Neural cell (in vitro differentiated cells): ENCODE measurements around the gene DCX. TPM values are rescaled to one million over a fixed set of nuclear protein-coding genes. Genes with fewer than 3 reads are reported as not detected.

Source experiments
- H2AFZ ChIP-seq: fragments of 200-600, 300-800 bp; sonication (generic), shearing (Covaris generic); 2 replicates; pipeline ENCODE4 v1.6.0; 2014; ENCODE audit warnings: low read depth, mild to moderate bottlenecking, antibody characterized with exemption, low read length, moderate library complexity
- H3F3A ChIP-seq: fragments of 200-600 bp; shearing (Covaris generic); 2 replicates; pipeline ENCODE4 v1.6.1; 2016; ENCODE audit warnings: mild to moderate bottlenecking, moderate library complexity, mixed read lengths, antibody characterized with exemption, low read length; ENCODE audit not compliant: insufficient read depth, poor library complexity, severe bottlenecking
- H3K27ac ChIP-seq: fragments of 200-600, 300-800 bp; sonication (generic), shearing (Covaris generic); 2 replicates; pipeline ENCODE4 v1.5.1; 2014; ENCODE audit warnings: mild to moderate bottlenecking, low read length, moderate library complexity
- H3K27me3 ChIP-seq: fragments of 300-800, 200-600 bp; sonication (generic), shearing (Covaris generic); 2 replicates; pipeline ENCODE4 v1.6.0; 2014; ENCODE audit warnings: mild to moderate bottlenecking, low read depth, low read length, moderate library complexity; ENCODE audit not compliant: insufficient read depth
- H3K36me3 ChIP-seq: fragments of 300-800, 200-600 bp; sonication (generic), shearing (Covaris generic); 2 replicates; pipeline ENCODE4 v1.5.1; 2014; ENCODE audit warnings: mild to moderate bottlenecking, antibody characterized with exemption, low read length, moderate library complexity; ENCODE audit not compliant: insufficient read depth
- H3K4me2 ChIP-seq: fragments of 300-800, 200-600 bp; sonication (generic), shearing (Covaris generic); 2 replicates; pipeline ENCODE4 v1.6.0; 2014; ENCODE audit warnings: mild to moderate bottlenecking, low read length
- H3K4me3 ChIP-seq: fragments of 300-800, 200-600 bp; sonication (generic), shearing (Covaris generic); 2 replicates; pipeline ENCODE4 v1.5.1; 2014; ENCODE audit warnings: mild to moderate bottlenecking, low read length, moderate library complexity
- H3K79me2 ChIP-seq: fragments of 200-600 bp; shearing (Covaris generic); replicated peaks from 2 replicates; pipeline ENCODE4 v1.6.0; 2014; ENCODE audit warnings: mild to moderate bottlenecking, low read length, moderate library complexity; ENCODE audit not compliant: insufficient read depth
- H3K9ac ChIP-seq: fragments of 300-800, 200-600 bp; sonication (generic), shearing (Covaris generic); 2 replicates; pipeline ENCODE4 v1.6.1; 2016; ENCODE audit warnings: mild to moderate bottlenecking, low read length, mixed read lengths
- H3K9me2 ChIP-seq: fragments of 200-600 bp; shearing (Covaris generic); 2 replicates; pipeline ENCODE4 v1.6.1; 2016; ENCODE audit warnings: mild to moderate bottlenecking, low read length, mixed read lengths; ENCODE audit not compliant: insufficient read depth
- H3K9me3 ChIP-seq: fragments of 200-600, 300-800 bp; sonication (generic), shearing (Covaris generic); 2 replicates; pipeline ENCODE4 v1.6.1; 2016; ENCODE audit warnings: mild to moderate bottlenecking, mixed run types, low read length, moderate library complexity, mixed read lengths
- H4K20me1 ChIP-seq: fragments of 200-600 bp; shearing (Covaris generic); 2 replicates; pipeline ENCODE4 v1.6.1; 2016; ENCODE audit warnings: mild to moderate bottlenecking, mixed run types; ENCODE audit not compliant: insufficient read depth
- EP300 ChIP-seq: fragments of 450-650 bp; conservative IDR thresholded peaks from 2 replicates; pipeline ENCODE4 v1.6.1; 2014; ENCODE audit warnings: antibody characterized with exemption, mild to moderate bottlenecking, moderate library complexity; ENCODE audit not compliant: poor library complexity, severe bottlenecking
- EZH2 ChIP-seq: fragments of 200-600, 300-800 bp; shearing (Covaris generic), sonication (generic); IDR thresholded peaks from 2 replicates; pipeline ENCODE4 v1.6.1; 2014; ENCODE audit warnings: antibody characterized with exemption, low read length, borderline replicate concordance, mild to moderate bottlenecking; ENCODE audit not compliant: insufficient read depth, poor library complexity, severe bottlenecking
- MXI1 ChIP-seq: fragments of 450-650 bp; conservative IDR thresholded peaks from 2 replicates; pipeline ENCODE4 v1.6.1; 2014; ENCODE audit warnings: antibody characterized with exemption, mild to moderate bottlenecking; ENCODE audit not compliant: poor library complexity, severe bottlenecking
- POLR2AphosphoS5 ChIP-seq: IDR thresholded peaks from 2 replicates; pipeline ENCODE4 v1.6.1; 2012
- RAD21 ChIP-seq: fragments of 450-650 bp; conservative IDR thresholded peaks from 2 replicates; pipeline ENCODE4 v1.6.1; 2014; ENCODE audit warnings: antibody characterized with exemption, mild to moderate bottlenecking, moderate library complexity
- REST ChIP-seq: IDR thresholded peaks from 2 replicates; pipeline ENCODE4 v1.6.1; 2012; ENCODE audit warnings: borderline replicate concordance
- SMC3 ChIP-seq: fragments of 450-650 bp; conservative IDR thresholded peaks from 2 replicates; pipeline ENCODE4 v1.6.1; 2014; ENCODE audit warnings: antibody characterized with exemption, mild to moderate bottlenecking, moderate library complexity; ENCODE audit not compliant: poor library complexity
- TAF1 ChIP-seq: IDR thresholded peaks from 2 replicates; pipeline ENCODE4 v1.6.1; 2012; ENCODE audit warnings: low read depth
- polyA plus RNA-seq: library from polyadenylated mRNA; depleted of rRNA; stranded (reverse); fragments of >200 nt; gene quantifications from 2 replicates; pipeline ENCODE4 v1.2.3, GENCODE V29; 2014
- TF ChIP-seq, protein P1 (sequence below): fragments of 450-650 bp; IDR thresholded peaks from 2 replicates; pipeline ENCODE4 v1.5.1; 2014; ENCODE audit warnings: antibody characterized with exemption, mild to moderate bottlenecking, moderate library complexity; ENCODE audit not compliant: poor library complexity, severe bottlenecking

Gene DCX
- polyA plus RNA-seq, 1 donor from 2014 or later = 180 TPM

GRCh38 chrX:111282139-111282538, 129.9 kb downstream of the DCX start:
- H3K9ac ChIP-seq = no peak overlapping the region
- no peaks in the 10 kb centered on the region for H3K9me2 ChIP-seq
- no peak for TF ChIP-seq POLR2AphosphoS5
- H3K4me3 ChIP-seq = no peak overlapping the region
- no peak overlapping the region for H3K27ac ChIP-seq
- H4K20me1 ChIP-seq = no peaks in the 10 kb centered on the region
- H3F3A ChIP-seq = no peaks in the 10 kb centered on the region
- H3K36me3 ChIP-seq = no peaks in the 10 kb centered on the region
- no peak overlapping the region for H2AFZ ChIP-seq
- no peaks in the 10 kb centered on the region for H3K27me3 ChIP-seq
- H3K4me2 ChIP-seq = no peak overlapping the region
- H3K79me2 ChIP-seq = no peaks in the 10 kb centered on the region
- no peaks in the 10 kb centered on the region for H3K9me3 ChIP-seq

DNA sequence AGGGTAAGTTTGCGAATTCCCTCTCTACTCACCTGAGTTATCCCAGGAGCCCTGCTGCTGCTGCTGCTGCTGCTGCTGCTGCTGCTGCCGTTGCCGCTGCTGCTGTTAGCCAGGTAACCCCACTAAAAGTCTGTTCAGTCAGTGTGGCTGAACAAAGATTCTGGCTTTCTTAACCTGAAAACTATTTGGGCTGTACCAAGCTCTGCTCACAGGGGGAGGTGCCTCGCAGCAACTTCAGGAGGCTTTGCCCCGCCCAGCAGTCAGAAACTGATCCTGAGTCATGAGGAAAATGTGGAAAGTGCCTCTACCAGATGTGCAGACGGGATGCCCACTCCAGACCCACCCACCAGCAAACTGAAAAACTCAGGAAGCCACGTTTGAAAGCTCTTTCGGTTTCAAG, 141.7 kb downstream of the DCX start, which contains the start of gene CAPN6:
TSS of gene CAPN6 (minus strand) at position 145 of the 400 bp plus-strand sequence. CDS start 6,547 bp downstream, outside the sequence.
- H4K20me1 ChIP-seq = no peaks in the 10 kb centered on the region
- no peaks in the 10 kb centered on the region for H3K9me2 ChIP-seq
- no peaks in the 10 kb centered on the region for H3K9me3 ChIP-seq
- TF ChIP-seq RAD21 (no peak), REST (no peak), TAF1 (no peak), EP300 (no peak), SMC3 (no peak), POLR2AphosphoS5 (no peak), MXI1 (no peak), EZH2 (no peak)
- TF ChIP-seq, protein P1, sequence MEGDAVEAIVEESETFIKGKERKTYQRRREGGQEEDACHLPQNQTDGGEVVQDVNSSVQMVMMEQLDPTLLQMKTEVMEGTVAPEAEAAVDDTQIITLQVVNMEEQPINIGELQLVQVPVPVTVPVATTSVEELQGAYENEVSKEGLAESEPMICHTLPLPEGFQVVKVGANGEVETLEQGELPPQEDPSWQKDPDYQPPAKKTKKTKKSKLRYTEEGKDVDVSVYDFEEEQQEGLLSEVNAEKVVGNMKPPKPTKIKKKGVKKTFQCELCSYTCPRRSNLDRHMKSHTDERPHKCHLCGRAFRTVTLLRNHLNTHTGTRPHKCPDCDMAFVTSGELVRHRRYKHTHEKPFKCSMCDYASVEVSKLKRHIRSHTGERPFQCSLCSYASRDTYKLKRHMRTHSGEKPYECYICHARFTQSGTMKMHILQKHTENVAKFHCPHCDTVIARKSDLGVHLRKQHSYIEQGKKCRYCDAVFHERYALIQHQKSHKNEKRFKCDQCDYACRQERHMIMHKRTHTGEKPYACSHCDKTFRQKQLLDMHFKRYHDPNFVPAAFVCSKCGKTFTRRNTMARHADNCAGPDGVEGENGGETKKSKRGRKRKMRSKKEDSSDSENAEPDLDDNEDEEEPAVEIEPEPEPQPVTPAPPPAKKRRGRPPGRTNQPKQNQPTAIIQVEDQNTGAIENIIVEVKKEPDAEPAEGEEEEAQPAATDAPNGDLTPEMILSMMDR = no peak
- H3K36me3 ChIP-seq = no peaks in the 10 kb centered on the region
- no peak within 1 kb of the TSS for H3K27ac ChIP-seq
- H3K4me3 ChIP-seq = no peak within 1 kb of the TSS
- H3K9ac ChIP-seq = no peak within 1 kb of the TSS
- H3K79me2 ChIP-seq = no peaks in the 10 kb centered on the region
- no peaks in the 10 kb centered on the region for H3F3A ChIP-seq
- H2AFZ ChIP-seq = no peak within 1 kb of the TSS
- H3K27me3 ChIP-seq = no peaks in the 10 kb centered on the region
- H3K4me2 ChIP-seq = no peak within 1 kb of the TSS

- TF ChIP-seq POLR2AphosphoS5 = no peak
- Histone ChIP-seq H3K4me2 (no peak overlapping the region), H4K20me1 (no peaks in the 10 kb centered on the region), H3K27ac (no peak overlapping the region), H2AFZ (no peak overlapping the region), H3K9ac (no peak overlapping the region), H3K36me3 (no peaks in the 10 kb centered on the region), H3K27me3 (no peaks in the 10 kb centered on the region), H3K4me3 (no peak overlapping the region), H3F3A (no peaks in the 10 kb centered on the region), H3K9me2 (no peaks in the 10 kb centered on the region), H3K9me3 (no peaks in the 10 kb centered on the region), H3K79me2 (no peaks in the 10 kb centered on the region)
These were observed 143.5 kb downstream of the DCX start for GRCh38 chrX:111268506-111268905.
